Osteoblast (primary cell): Measurements from ENCODE around the gene ABCC11. TPM values are rescaled to one million over a fixed set of nuclear protein-coding genes. Genes with fewer than 3 reads are reported as not detected.

Source experiments
- DNase-seq: peaks from one replicate; pipeline ENCODE4 v3.0.0; 2011; ENCODE audit warnings: low spot score, mixed read lengths; ENCODE audit not compliant: insufficient read length; ENCODE audit errors: missing footprints
- H2AFZ ChIP-seq: 2 replicates; pipeline ENCODE4 v1.6.0; 2011; ENCODE audit warnings: mild to moderate bottlenecking, low read length
- H3K27ac ChIP-seq: 2 replicates; pipeline ENCODE4 v1.5.1; 2011; ENCODE audit warnings: mild to moderate bottlenecking, low read depth, low read length, moderate library complexity
- H3K27me3 ChIP-seq: 2 replicates; pipeline ENCODE4 v1.6.0; 2012; ENCODE audit warnings: mild to moderate bottlenecking, control low read depth, inconsistent platforms, low read length, moderate library complexity; ENCODE audit not compliant: insufficient read depth
- H3K36me3 ChIP-seq: 2 replicates; pipeline ENCODE4 v1.5.1; 2011; ENCODE audit warnings: mild to moderate bottlenecking, low read length, control low read depth, moderate library complexity; ENCODE audit not compliant: insufficient read depth
- H3K4me1 ChIP-seq: 2 replicates; pipeline ENCODE4 v1.5.1; 2011; ENCODE audit warnings: mild to moderate bottlenecking, low read length, control low read depth, moderate library complexity; ENCODE audit not compliant: insufficient read depth
- H3K4me2 ChIP-seq: 2 replicates; pipeline ENCODE4 v1.6.0; 2011; ENCODE audit warnings: mild to moderate bottlenecking, low read length; ENCODE audit not compliant: insufficient read depth
- H3K4me3 ChIP-seq: fragments of 200-600 bp; sonication (generic); 3 replicates; pipeline ENCODE4 v1.5.1; 2012; ENCODE audit warnings: mild to moderate bottlenecking, low read length, inconsistent platforms; ENCODE audit not compliant: insufficient read depth
- H3K79me2 ChIP-seq: 2 replicates; pipeline ENCODE4 v1.6.0; 2012; ENCODE audit warnings: mild to moderate bottlenecking, low read length, control low read depth, inconsistent platforms; ENCODE audit not compliant: insufficient read depth
- H3K9me3 ChIP-seq: 2 replicates; pipeline ENCODE4 v1.5.1; 2011; ENCODE audit warnings: low read depth, low read length, control low read depth
- H4K20me1 ChIP-seq: 2 replicates; pipeline ENCODE4 v1.6.0; 2012; ENCODE audit warnings: mild to moderate bottlenecking, low read length, control low read depth; ENCODE audit not compliant: insufficient read depth
- CTCF ChIP-seq: IDR thresholded peaks from 2 replicates; pipeline ENCODE4 v1.5.1; 2011; ENCODE audit warnings: mild to moderate bottlenecking, low read depth, low read length, moderate library complexity; ENCODE audit errors: extremely low read depth
- total RNA-seq: library from RNA; depleted of rRNA; stranded (reverse); fragments of >200 nt; gene quantifications from 2 replicates; pipeline ENCODE4 v1.2.3, GENCODE V29; 2012

The ABCC11 gene
- total RNA-seq, 1 donor = under 0.01 TPM

- no peaks in the 10 kb centered on the region for H3K9me3 ChIP-seq
- H3K4me1 ChIP-seq = peaks cover 3% of the 10 kb centered on the region
- H3K79me2 ChIP-seq = no peaks in the 10 kb centered on the region
- H3K27ac ChIP-seq = no peak overlapping the region
- H2AFZ ChIP-seq = peak overlapping the region; percentile 57
- TF ChIP-seq CTCF = no peak
- DNase-seq = no peak
- H3K36me3 ChIP-seq = no peaks in the 10 kb centered on the region
- H3K4me2 ChIP-seq = no peak overlapping the region
- no peaks in the 10 kb centered on the region for H3K27me3 ChIP-seq
- no peaks in the 10 kb centered on the region for H4K20me1 ChIP-seq
- H3K4me3 ChIP-seq = no peak overlapping the region
Measured at GRCh38 chr16:48235556-48236136, 11.7 kb downstream of the ABCC11 start.

- H3K27me3 ChIP-seq = no peaks in the 10 kb centered on the region
- H3K27ac ChIP-seq = no peak overlapping the region
- no peak for DNase-seq
- H3K4me1 ChIP-seq = peaks cover 3% of the 10 kb centered on the region
- no peaks in the 10 kb centered on the region for H4K20me1 ChIP-seq
- H3K79me2 ChIP-seq = no peaks in the 10 kb centered on the region
- peak overlapping the region; percentile 57 for H2AFZ ChIP-seq
- TF ChIP-seq CTCF = no peak
- no peaks in the 10 kb centered on the region for H3K9me3 ChIP-seq
- H3K4me3 ChIP-seq = no peak overlapping the region
- no peaks in the 10 kb centered on the region for H3K36me3 ChIP-seq
- H3K4me2 ChIP-seq = no peak overlapping the region
Measured at GRCh38 chr16:48235058-48235555, 12.2 kb downstream of the ABCC11 start.

- Histone ChIP-seq H3K4me1 (peaks cover 3% of the 10 kb centered on the region), H3K36me3 (no peaks in the 10 kb centered on the region), H3K9me3 (no peaks in the 10 kb centered on the region), H3K4me3 (no peak overlapping the region), H2AFZ (no peak overlapping the region), H3K4me2 (no peak overlapping the region), H3K27me3 (no peaks in the 10 kb centered on the region), H4K20me1 (no peaks in the 10 kb centered on the region), H3K79me2 (no peaks in the 10 kb centered on the region), H3K27ac (no peak overlapping the region)
- no peak for TF ChIP-seq CTCF
- DNase-seq = no peak
Measured at GRCh38 chr16:48234630-48235029, 12.7 kb downstream of the ABCC11 start.

- Histone ChIP-seq H3K4me1 (peaks cover 3% of the 10 kb centered on the region), H3K79me2 (no peaks in the 10 kb centered on the region), H3K27me3 (no peaks in the 10 kb centered on the region), H3K9me3 (no peaks in the 10 kb centered on the region), H2AFZ (peak overlapping the region; percentile 41), H3K36me3 (no peaks in the 10 kb centered on the region), H4K20me1 (no peaks in the 10 kb centered on the region), H3K27ac (no peak overlapping the region), H3K4me3 (no peak overlapping the region), H3K4me2 (peak overlapping the region; percentile 43)
- TF ChIP-seq CTCF = no peak
- DNase-seq = no peak
Measured at GRCh38 chr16:48232493-48233040, 14.8 kb downstream of the ABCC11 start.
